HCEC 1CT (cell line): Measurements from ENCODE around the gene LYPD6.
A peak's percentile ranks its signal among the peaks of the same experiment; 100 is the strongest.

Source experiments
- DNase-seq: peaks from one replicate; pipeline ENCODE4 v3.0.0-alpha.2; 2017

The LYPD6 gene

DNA sequence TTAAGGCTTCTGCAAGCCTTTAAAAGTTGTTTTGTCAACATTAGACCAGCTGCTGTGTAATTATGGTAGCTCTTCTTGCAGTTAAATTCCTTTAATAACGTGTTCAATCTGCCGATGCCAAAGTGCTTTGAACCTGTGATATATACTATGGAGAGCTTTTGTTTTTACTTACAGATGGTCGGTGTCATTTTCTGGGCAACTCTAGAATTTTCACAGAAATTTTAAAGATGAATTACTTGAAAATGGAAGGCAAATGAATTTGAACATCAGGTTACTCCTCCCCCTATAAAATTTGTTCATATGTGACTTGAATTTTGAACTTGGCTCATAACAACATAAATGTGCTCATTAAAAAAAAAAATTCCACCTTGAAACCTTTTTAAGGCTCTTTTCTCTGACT is 23.0 kb downstream of the LYPD6 start:
- DNase-seq = no peak

DNA sequence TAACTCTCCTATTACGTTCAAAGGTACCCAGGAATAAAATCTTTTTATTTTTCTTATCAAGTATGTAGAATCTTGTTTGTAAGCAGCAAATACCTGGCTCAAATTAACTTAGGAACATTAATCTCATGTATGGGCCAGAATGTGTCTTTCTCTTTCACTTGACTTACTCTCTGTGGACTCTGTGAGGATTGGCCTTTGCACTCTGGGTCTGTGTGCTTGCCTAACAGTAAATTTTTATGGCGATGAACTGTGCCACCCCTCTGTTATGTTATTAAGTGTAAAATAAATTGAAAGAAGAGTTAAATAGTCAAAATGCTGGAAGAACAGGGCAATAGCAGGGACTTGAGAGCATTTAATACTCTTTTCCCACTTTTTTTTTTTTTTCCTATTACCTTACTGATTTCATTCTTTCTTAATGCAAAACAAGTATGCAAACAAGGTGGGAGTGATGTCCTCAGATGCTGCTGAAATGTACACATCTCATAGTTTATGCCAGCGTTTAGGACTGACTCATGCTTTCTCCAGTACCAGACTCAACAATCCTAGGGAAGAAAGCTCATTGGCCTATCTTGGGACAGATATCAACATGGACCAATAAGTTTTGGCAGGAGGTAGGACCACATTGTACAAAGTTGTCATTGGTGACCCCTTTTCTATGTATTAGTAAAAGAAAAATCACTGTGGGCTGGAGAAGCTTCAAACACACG is 25.5 kb downstream of the LYPD6 start:
- no peak for DNase-seq

DNA sequence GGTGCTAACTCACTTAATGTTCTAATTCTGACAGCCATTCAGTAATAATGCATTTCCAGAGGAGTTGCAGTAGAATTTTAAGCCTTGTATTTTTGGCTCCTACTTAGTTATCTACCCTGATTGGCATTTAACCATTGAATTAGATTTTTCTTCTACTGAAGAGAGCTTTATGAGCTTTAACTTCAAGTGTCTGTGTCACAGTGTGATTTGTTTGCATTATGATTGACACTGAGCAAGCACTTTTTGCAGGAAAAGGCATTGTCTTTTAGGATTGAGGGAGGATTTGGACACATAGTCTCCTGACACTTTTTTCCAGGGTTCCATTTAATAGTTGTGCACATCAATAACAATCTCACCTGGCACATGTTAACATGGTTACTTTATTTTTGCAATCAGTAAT is 26.7 kb downstream of the LYPD6 start:
- DNase-seq = no peak

DNA sequence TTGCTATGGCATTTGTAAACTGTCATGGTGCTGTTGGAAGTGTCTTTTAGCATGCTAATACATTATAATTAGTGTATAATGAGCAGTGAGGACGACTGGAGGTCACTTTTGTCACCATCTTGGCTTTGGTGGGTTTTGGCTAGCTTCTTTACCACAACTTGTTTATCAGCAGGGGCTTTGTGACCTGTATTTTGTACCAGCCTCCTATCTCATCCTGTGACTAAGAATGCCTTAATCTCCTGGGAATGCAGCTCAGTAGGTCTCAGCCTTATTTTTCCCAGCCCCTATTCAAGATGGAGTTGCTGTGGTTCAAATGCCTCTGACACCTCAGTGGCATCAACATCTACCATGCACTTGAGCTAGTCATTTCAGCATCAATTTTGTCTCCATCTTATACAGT is 29.7 kb downstream of the LYPD6 start:
- DNase-seq = peak; percentile 22

DNA sequence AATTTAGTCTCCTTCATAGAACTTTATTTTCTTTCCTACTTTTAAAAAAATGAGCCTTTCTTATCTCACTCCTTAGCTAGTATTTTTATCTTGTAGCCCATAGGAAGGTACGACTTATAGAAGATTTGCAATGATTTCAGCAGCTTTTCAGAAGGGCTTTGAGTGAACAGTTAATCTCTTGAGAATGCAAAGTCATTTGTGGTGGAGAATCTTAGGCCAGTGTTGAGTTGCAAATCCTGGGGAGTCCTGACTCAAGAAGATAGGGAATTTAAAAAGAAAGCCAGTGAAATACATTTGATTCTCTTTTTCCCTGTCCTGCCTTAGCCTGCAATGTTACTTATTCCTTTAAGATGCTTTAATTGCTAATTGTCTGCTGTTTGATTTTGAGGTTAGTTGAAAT is 33.6 kb downstream of the LYPD6 start:
- DNase-seq = peak; percentile 43

DNA sequence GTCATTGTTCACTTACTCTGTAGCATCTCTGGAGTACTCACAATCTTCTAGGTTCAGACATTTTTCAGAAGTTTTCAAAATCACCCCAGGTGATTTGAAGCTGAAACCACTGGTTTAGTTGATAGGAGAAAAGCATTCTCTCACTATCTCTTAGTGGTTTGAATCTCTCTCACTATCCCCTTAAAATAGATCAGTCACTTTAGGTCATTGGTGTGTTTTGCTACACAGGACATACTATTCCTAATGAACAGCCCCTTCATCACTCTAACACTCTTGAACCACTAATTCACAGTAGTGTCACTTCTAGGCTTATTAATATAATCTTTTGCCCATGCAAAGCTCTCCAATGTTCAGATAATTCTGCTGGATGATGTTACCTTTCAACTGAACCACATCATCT is 34.5 kb downstream of the LYPD6 start:
- DNase-seq = no peak

DNA sequence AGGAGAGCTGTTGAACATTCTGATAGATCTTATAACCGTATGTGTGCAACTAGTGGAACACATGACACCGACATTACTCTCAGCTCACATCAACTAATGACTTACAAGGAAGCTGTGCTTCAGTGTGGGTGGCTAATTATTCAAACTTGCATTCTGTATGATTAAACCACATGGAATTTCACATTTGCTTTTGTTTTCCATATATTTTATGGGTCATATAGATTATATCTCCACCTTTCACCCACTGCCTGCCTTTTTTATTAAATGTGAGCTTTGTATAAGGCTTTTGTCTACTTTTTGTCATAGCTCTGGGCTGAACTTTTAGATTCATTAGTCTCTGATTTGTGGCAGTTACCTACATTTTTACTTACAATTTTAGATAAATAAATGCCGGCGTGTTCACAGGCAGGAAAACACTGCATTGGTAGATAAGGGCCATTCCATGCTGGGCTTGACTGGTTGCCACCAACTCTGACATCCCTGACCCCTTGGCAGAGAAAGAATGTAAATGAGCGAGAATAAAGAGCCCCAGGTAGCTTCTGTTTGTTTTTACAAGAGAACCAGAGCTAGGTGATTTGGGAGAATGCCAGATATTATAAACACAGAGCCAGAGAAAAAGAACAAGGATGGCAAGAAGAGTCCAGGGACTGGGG is 35.7 kb downstream of the LYPD6 start:
- DNase-seq = peak; percentile 71

DNA sequence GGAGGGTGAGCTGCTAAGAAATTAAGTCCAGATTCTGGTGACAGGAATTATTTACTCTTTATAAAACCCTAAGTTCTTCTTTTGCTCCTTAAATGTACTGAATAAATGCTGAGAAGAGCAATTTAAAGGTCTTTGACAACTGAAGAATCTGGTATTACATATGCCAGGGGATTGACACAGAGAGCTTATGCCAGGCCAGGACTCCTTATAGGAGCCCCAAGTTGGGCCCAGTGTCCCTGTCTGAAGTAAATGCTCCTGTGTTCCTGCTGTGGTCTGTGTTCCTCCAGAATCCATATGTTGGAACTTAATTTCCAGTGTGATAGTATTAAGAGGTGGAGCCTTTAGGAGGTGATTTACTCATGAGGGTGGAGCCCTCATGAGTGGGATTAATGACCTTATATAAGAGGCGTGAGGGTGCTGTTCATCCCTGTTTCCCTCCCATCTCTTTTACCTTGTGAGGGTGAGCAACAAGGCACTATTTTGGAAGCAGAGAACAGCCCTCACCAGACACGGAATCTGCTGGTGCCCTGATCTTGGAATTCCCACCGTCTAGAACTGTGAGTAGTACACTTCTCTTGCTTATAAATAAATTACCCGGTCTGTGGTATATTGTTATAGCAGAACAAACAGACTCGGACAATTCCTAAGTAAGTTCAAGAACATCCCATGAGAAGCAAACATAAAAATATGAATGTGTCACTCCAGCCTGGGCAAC is 39.8 kb downstream of the LYPD6 start:
- DNase-seq = no peak

DNA sequence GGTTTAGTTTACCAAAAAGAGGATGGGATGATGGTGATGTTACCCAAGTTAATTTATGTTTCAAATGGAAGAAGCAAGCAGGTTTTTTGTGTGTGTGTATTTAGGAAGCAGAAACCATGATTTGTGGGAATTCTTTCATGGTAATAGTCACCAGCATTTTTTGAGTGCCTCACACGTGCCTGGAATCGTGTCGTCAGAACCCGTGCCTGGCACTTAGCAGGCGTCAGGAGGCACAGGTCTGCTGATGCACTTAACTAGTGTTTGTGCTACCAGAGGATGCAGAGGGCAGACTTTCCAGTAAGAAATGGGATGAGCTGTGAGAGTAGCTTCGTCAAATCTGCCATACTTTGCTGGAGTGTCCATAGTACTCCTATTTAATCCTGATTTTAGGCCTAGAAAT is 41.1 kb downstream of the LYPD6 start:
- DNase-seq = no peak

DNA sequence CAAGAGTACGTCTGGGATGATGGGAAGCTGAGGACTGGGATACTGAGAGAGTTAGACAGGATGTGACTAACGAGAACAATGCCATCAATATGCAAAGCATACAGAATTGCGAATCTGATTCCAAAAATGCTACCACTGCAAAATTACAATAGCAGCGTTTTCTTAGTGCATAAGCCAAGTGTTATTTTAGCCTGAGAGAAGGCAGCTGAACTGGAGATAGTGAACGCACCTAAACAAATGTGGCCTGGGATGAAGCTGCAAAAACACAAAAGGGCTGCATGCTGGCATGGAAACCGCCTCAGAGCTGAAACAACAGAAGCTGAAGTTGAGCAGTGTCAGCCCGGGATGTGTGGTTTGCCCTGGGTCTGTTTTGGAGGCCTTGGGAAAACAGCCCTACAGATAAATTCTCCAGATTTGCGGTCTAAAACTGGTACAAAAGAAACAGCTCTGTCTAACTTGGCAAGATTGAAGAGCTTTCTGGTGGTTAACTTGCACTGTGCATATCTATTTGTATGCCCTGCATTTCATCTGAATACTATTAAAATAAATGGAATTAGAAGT is 45.5 kb downstream of the LYPD6 start:
- DNase-seq = no peak

DNA sequence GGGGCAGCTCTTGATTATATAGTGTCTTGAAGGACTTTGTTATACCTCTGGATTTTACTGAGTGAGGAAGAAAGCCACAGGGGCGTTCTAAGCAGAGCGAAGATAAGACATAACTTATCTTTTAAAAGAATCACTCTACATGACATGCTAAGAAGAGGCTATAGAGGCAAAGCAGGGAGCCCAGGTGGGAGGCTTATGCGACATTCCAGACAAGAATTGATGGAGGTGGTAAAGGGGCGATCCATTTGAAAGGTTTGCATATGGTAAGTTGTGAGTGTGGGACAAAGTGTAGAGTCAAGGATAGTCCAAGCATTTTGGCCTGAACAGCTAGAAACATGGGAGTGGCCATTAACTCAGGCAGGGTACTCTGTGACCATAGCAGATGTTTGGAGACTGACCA is 49.8 kb downstream of the LYPD6 start:
- DNase-seq = no peak

DNA sequence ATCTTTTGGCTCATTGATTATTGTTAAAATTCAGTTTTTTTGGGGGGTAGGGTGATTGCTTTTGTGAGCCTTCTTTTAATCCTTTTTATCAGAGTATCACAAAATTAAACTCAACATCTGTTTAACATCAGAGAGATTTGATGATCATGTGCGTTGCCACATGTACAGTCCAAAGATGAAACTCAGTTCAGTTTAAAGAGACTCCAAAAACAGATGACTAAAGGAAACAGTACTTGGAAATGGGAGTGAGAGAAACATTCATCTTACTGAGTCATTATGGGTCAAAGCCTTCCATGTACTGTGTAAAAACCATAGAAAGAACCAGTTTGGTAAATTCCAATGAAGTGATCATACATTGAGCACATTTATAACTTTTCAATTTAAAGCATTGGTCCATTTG is 53.0 kb downstream of the LYPD6 start:
- peak; percentile 94 for DNase-seq

DNA sequence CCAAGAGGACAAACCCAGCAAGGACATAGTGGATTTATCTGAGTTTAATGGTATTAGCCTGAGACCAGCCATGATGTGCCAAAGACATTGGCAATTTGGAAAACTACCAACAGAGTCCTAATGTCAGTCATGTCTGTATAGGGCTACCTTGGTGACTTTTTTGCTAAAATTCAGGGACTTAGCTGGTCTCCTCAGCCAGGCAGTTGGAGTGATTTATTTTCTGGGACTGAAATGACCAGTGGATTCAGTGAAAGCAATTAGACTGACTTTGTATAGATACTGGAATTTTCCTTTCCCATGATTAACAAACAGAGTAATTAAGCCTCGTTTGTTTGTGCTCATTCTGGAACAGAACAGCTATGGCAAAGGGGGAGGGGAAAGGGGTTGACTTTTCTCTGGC is 55.0 kb downstream of the LYPD6 start:
- DNase-seq = no peak

DNA sequence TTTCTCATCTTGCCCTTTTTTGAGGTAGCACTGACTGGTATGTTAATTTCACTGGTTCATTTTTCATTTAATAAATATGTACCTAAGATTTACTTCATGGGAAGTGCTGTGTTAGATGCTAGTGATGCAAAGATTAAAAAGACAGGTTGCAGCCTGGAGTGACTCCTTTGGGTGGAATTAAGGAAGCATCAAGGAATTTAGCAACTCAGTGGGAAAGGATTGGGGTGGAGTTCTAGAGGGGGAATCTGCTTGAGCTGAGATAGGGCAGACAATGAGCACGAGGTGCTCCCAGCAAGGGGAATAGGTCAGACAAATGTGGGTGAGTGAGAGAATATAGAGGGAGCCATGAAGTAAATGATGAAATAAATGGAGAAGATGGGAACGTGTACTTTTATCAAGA is 57.0 kb downstream of the LYPD6 start:
- DNase-seq = peak; percentile 35

DNA sequence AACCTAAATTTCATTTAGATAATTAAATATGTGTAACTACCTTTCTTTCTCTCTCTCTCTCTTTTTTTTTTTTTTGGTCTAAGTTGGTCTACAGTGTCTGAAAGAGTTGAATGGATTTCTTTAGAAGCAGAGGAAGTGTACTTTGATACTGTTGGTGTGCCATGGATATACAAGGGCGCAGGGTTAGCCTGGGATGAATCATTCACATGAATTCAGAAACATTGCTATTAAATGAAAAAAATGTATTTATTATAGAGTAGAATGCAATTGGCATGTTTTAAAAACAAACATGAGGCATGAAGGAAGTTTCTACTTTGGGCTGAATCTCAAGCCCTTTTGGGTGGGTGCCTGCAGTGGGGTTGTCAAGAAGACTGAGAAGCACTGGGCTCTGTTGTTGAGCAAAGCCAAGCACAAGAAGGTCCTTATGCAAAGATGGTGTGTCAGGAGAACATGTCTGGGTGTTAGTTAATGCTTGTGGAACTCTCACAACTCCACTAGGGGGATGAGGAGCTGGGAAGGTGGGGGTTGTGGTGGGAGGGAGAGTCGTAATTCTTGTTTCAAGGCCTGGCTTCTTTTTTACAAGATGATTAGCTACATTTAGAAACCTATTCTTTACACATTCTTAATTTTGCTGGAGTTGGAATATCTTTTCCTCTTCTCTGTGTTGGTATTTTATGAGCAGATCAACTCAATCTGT is 57.9 kb downstream of the LYPD6 start:
- peak; percentile 47 for DNase-seq

DNA sequence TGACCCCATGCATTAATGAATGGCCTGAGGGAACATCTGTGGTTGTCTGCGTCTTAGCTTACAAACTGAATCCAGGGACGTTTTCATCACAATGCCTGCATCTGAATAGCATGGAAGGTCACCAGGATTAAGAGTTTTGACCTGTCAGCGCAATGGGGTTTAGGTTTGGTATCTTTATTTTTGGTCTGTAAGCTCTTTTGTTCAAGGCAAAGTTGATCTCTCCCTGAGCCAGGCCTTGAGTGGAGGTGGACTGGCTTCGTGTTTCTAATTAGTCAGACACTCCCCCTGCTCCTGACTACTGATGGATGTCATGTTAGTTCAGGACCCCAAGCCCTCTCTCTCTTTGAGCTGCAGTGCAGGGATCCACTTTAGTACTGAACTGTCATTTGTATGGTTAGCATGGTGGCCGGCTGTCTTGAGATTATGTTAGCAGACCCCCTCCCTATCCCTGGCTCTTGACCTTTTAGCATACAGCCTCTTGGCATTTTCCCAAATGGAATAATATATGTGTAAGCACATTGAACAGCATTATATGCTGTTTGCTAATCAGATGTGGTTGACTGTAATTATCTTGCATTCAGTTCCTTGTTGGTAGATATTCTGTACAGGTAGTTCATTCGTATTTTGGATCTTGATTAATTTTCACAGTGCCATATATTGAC is 59.2 kb downstream of the LYPD6 start:
- DNase-seq = no peak

DNA sequence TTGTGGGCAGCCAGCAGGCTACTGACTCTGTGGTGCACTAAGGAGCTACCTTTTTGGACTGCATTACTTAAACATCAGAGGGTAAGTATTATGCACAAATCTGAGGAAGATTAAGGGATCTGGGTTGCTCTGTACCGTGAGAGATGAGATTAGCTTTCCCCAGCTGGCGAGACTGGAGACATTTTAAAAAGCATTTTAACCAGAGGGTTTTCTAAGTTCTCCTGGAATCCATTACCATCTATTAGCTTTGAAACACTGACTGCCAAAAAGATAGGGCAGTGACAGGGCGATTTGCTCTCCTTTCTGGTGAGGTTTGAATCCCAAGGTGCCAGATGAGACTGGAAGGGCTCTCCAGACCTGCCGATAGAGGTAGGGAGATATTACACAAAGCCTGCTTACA is 63.2 kb downstream of the LYPD6 start:
- DNase-seq = no peak

DNA sequence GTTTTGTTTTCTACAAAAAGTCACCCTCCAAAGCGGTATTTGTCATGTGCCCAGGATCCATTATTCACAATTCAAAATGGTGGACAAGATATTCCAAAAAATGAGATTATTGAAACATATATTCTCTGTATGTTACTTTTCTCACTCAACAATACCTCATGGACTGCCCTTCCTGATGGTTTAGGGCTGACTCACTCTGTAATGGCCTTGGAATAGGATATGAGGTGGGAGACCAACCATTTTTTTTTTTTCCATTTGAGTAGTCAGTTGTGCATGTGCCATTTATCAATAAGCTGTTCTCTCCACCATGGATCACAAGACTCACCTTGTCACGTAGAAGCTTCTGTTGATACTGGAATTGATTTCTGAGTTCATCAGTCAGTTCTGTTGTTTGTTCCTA is 64.5 kb downstream of the LYPD6 start:
- DNase-seq = peak; percentile 40

DNA sequence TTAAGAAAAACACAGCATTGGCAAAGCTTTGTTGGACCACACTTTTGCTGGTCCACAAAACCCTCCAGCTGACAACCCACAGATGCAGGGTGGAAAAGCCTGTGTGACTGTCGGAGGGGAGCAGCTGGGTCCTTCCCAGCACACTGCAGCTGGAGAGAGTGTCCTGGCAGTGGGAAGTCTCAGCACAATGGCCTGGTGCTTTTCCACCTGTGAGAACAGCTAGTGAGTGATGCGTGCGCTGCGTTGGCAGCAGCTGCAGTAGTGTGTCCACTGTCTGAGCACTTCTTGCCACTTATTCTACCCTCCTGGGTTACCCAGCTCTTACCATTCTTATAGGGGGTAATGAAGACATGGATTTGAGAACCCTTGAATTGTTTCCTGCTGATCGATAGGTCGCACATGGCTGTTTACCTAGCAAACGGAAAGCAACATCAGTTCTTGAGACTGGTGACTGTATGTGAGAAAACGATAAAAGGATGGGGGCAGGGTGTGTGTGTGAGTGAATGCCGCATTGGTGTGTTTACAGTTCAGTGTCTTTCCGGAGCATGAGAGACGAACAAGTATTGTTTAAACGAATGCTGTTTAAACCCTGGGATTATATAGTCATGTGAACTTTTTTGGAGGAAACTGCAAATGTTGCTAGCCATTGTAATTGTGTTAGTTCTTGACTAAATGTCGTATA is 69.7 kb downstream of the LYPD6 start:
- DNase-seq = peak; percentile 10

DNA sequence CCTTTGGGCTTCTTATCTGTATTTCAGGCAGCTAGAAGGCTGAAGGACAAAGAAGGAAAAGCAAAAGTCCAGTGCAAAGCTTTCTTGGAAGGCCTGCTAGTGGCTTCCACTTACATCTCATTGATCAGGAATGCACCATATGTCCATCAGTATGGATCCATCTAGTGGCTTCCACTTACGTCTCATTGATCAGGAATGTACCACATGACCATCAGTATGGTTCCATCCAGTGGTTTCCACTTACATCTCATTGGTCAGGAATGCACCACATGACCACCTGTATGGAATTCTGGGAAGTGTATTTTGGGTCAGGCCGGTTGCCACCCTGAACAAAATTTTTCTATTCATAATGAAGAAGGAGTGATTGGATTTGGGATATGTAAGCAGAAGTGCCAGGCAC is 70.6 kb downstream of the LYPD6 start:
- peak; percentile 92 for DNase-seq

DNA sequence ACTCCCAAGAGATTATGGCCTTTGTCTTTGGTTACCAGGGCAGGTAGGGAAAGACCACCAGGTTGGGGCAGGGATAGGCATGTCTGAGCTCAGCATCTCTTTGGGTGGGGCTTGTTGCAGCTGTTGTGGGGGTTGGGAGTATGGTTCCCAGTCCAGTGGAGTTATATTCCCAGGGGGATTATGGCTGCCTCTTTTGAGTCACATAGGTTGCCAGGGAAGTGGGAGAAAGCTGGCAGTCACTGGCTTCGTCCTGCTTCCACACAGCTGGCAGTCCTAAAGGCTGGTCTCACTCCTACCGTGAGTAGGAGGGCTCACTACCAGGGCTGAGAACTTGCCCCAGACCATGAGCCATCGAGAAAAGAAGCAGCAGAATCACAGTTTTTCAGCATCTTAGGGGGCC is 79.1 kb downstream of the LYPD6 start:
- DNase-seq = no peak
